A673 (cell line): ENCODE measurements around the gene FBXW8. TPM values are rescaled to one million over a fixed set of nuclear protein-coding genes. Genes with fewer than 3 reads are reported as not detected.
A peak's percentile ranks its signal among the peaks of the same experiment; 100 is the strongest.

Experiments used
- BruUV-seq: library from RNA; stranded (reverse); fragments of 400-500 nt; replicated peaks from 2 replicates; lab custom pipeline; 2021; lab: Mats Ljungman, UMichigan
- CTCF ChIA-PET: fragments of 300-600 bp; sonication (Branson Sonifier 250); formaldehyde crosslinking; loops from one replicate; lab custom pipeline; 2022; ENCODE audit warnings: antibody characterized with exemption; lab: Charles Lee
- POLR2A ChIA-PET: fragments of 300-600 bp; sonication (Branson Sonifier 250); formaldehyde crosslinking; loops from one replicate; lab custom pipeline; 2022; ENCODE audit warnings: antibody characterized with exemption; ENCODE audit not compliant: low non-redundant PET; lab: Charles Lee
- DNase-seq: peaks from one replicate; pipeline ENCODE4 v3.0.0-alpha.2; 2015; ENCODE audit warnings: low spot score
- H3K27ac ChIP-seq: fragments of 200-600 bp; sonication (generic); 2 replicates; pipeline ENCODE4 v1.5.1; 2016; ENCODE audit warnings: mixed run types, low read depth, mild to moderate bottlenecking, mixed read lengths, antibody characterized with exemption, low read length; ENCODE audit not compliant: poor library complexity, severe bottlenecking
- H3K27me3 ChIP-seq: fragments of 200-600 bp; sonication (generic); replicated peaks from 2 replicates; pipeline ENCODE4 v1.6.1; 2017; ENCODE audit warnings: mixed run types, low read depth, mild to moderate bottlenecking, mixed read lengths, antibody characterized with exemption, low read length; ENCODE audit not compliant: insufficient read depth, poor library complexity
- H3K36me3 ChIP-seq: fragments of 200-600 bp; sonication (generic); 2 replicates; pipeline ENCODE4 v1.6.1; 2016; ENCODE audit warnings: mixed run types, mild to moderate bottlenecking, mixed read lengths, antibody characterized with exemption, low read length; ENCODE audit not compliant: insufficient read depth, poor library complexity, severe bottlenecking
- H3K4me1 ChIP-seq: fragments of 200-600 bp; sonication (generic); 2 replicates; pipeline ENCODE4 v1.6.1; 2017; ENCODE audit warnings: mixed run types, mild to moderate bottlenecking, mixed read lengths, antibody characterized with exemption, low read length; ENCODE audit not compliant: insufficient read depth, poor library complexity, severe bottlenecking
- H3K4me3 ChIP-seq: fragments of 200-600 bp; sonication (generic); 2 replicates; pipeline ENCODE4 v1.5.1; 2016; ENCODE audit warnings: low read depth, mixed run types, mild to moderate bottlenecking, mixed read lengths, low read length; ENCODE audit not compliant: poor library complexity, severe bottlenecking
- H3K9me3 ChIP-seq: fragments of 200-600 bp; sonication (generic); 2 replicates; pipeline ENCODE4 v1.6.1; 2016; ENCODE audit warnings: mixed run types, low read depth, mild to moderate bottlenecking, mixed read lengths, antibody characterized with exemption, low read length; ENCODE audit not compliant: poor library complexity, severe bottlenecking
- EZH2 ChIP-seq: fragments of 200-600 bp; sonication (generic); IDR thresholded peaks from 2 replicates; pipeline ENCODE4 v1.6.1; 2017; ENCODE audit warnings: borderline replicate concordance, low read depth, mild to moderate bottlenecking, mixed read lengths, antibody characterized with exemption, low read length; ENCODE audit not compliant: poor library complexity, severe bottlenecking
- intact Hi-C: fragments of 100-400 bp; cut with micrococcal nuclease; formaldehyde crosslinking; loops from one replicate; pipeline ENCODE4 v1.10.0; 2022; ENCODE audit not compliant: unreplicated experiment
- total RNA-seq: library from RNA; stranded (reverse); gene quantifications from 2 replicates; pipeline ENCODE4 v1.2.3, GENCODE V29; 2021
- TF ChIP-seq, protein P1 (sequence below): fragments of 300-800, 200-600 bp; sonication (generic); conservative IDR thresholded peaks from 2 replicates; pipeline ENCODE4 v1.5.1; 2017; ENCODE audit warnings: low read depth, mild to moderate bottlenecking, antibody characterized with exemption, low read length, moderate library complexity, mixed read lengths

Gene FBXW8
- total RNA-seq, 1 experiment from 2014 or later = 14.8 TPM

DNA sequence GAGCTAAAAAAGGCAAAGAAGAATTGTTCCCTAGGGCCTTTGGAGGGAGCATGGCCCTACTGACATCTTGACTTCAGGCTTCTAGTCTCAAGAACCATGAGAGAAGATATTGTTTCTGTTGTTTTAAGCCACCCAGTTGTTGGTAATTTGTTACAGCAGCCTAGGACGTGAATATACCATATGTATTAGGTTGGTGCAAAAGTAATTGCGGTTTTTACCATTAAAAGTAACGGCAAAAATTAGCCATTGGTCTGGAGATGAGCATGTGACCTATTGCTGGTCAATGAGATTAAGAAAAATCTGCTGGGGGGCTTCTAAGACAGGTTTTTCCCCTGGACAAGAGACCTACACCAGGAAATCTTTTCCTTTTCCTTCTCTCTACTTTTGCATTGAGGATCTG, 19.7 kb upstream of the FBXW8 start:
- Histone ChIP-seq H3K27me3 (no peaks in the 10 kb centered on the region), H3K36me3 (no peaks in the 10 kb centered on the region), H3K4me3 (no peak overlapping the region), H3K9me3 (no peaks in the 10 kb centered on the region), H3K27ac (no peak overlapping the region), H3K4me1 (no peaks in the 10 kb centered on the region)
- DNase-seq = no peak
- TF ChIP-seq, protein P1, sequence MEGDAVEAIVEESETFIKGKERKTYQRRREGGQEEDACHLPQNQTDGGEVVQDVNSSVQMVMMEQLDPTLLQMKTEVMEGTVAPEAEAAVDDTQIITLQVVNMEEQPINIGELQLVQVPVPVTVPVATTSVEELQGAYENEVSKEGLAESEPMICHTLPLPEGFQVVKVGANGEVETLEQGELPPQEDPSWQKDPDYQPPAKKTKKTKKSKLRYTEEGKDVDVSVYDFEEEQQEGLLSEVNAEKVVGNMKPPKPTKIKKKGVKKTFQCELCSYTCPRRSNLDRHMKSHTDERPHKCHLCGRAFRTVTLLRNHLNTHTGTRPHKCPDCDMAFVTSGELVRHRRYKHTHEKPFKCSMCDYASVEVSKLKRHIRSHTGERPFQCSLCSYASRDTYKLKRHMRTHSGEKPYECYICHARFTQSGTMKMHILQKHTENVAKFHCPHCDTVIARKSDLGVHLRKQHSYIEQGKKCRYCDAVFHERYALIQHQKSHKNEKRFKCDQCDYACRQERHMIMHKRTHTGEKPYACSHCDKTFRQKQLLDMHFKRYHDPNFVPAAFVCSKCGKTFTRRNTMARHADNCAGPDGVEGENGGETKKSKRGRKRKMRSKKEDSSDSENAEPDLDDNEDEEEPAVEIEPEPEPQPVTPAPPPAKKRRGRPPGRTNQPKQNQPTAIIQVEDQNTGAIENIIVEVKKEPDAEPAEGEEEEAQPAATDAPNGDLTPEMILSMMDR = no peak
- TF ChIP-seq EZH2 = no peak
- intact Hi-C loops = no loop called here
- no TSS peak for BruUV-seq
- ChIA-PET CTCF (interaction anchor here (0.6 kb wide), 1 partner anchor 457 kb away, joined by 3 read pairs; no protein-coding TSS in a partner anchor), POLR2A (no interaction called here)

GRCh38 chr12:116892349-116893140, 18.2 kb upstream of the FBXW8 start:
- H3K9me3 ChIP-seq = no peaks in the 10 kb centered on the region
- no peaks in the 10 kb centered on the region for H3K4me1 ChIP-seq
- TF ChIP-seq, protein P1 = no peak
- no peak for TF ChIP-seq EZH2
- H3K4me3 ChIP-seq = no peak overlapping the region
- intact Hi-C loops = no loop called here
- no TSS peak for BruUV-seq
- DNase-seq = peak; percentile 49
- ChIA-PET CTCF (no interaction called here), POLR2A (no interaction called here)
- H3K27ac ChIP-seq = no peak overlapping the region
- H3K27me3 ChIP-seq = no peaks in the 10 kb centered on the region
- H3K36me3 ChIP-seq = no peaks in the 10 kb centered on the region

GRCh38 chr12:116894913-116895312, 15.8 kb upstream of the FBXW8 start:
- Histone ChIP-seq H3K4me3 (no peak overlapping the region), H3K36me3 (no peaks in the 10 kb centered on the region), H3K9me3 (no peaks in the 10 kb centered on the region), H3K4me1 (no peaks in the 10 kb centered on the region), H3K27me3 (peaks cover 8% of the 10 kb centered on the region), H3K27ac (no peak overlapping the region)
- CTCF ChIA-PET = no interaction called here
- no peak for TF ChIP-seq EZH2
- TF ChIP-seq, protein P1 = no peak
- POLR2A ChIA-PET = no interaction called here
- BruUV-seq = no TSS peak
- intact Hi-C loops = no loop called here
- DNase-seq = no peak
